GM10847 (cell line): ENCODE data around the gene BARHL2.

Experiments
- POLR2A ChIP-seq: IDR thresholded peaks from 2 replicates; pipeline ENCODE4 v1.6.1; 2011; ENCODE audit not compliant: insufficient read length; ENCODE audit errors: extremely low read depth

Gene BARHL2

DNA sequence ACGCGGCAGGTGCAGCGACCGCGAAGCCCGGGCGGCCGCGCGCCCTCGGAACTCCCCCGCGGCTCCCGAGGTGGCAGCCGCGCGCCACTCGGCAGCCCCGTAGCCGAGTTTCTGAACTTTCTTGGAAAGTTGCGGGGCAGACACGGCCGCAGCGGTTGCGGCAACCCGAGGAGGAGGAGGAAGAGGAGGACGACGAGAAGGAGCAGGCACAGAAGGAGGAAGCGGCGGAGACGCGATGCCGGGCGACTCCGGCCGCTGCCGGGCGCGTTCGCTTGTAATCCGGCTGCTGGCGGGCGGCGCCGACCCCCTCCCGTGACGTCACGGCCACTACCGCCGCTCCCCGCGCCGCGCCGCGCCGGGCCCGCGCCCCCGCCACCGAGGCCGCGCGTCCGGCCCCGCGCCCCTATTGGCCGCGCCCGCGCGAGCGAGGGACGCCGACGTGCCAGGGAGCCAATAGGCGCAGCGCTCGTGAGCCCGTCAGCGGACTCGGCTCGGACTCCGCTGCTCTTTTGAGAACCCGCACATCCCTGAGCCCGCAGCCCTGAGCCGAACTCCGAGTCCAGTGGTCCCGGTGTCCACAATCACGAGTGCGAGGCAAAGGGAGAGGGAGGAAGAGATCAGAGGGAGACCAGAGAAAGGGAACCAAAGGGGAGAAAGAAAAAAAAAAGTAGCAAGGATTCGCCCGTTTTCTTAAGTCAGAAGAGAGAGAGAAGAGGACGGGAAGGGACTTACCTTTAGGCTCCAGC lies 736 bp upstream of the BARHL2 start:
- TF ChIP-seq POLR2A = no peak

- TF ChIP-seq POLR2A = no peak
These were observed 208 bp upstream of the BARHL2 start for GRCh38 chr1:90717356-90717664.

GRCh38 chr1:90716243-90716551 lies 905 bp downstream of the BARHL2 start:
- no peak for TF ChIP-seq POLR2A

DNA sequence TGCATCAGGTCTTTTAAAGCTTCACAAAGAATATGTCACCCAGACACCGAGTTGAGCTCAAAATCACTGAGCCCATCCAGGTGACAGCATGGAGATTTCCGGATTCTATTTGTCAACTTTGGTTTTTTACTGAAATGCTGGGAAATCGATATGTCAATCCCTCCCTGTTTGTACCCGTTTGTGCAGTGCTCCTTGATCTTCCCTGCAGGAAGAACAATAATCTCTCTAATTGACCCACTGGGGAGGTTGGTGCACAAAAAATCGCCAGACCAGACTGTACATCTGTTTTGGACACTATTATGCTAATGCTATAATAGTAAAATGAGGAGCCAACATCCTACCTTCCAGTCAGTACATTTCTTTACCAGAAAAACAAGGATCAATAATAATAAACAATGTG lies 1.8 kb downstream of the BARHL2 start:
- no peak for TF ChIP-seq POLR2A

GRCh38 chr1:90714521-90714951 lies 2.6 kb downstream of the BARHL2 start:
- no peak for TF ChIP-seq POLR2A

- no peak for TF ChIP-seq POLR2A
These were observed 3.2 kb downstream of the BARHL2 start for GRCh38 chr1:90713741-90714509.

GRCh38 chr1:90712915-90713730 lies 4.0 kb downstream of the BARHL2 start:
- no peak for TF ChIP-seq POLR2A

DNA sequence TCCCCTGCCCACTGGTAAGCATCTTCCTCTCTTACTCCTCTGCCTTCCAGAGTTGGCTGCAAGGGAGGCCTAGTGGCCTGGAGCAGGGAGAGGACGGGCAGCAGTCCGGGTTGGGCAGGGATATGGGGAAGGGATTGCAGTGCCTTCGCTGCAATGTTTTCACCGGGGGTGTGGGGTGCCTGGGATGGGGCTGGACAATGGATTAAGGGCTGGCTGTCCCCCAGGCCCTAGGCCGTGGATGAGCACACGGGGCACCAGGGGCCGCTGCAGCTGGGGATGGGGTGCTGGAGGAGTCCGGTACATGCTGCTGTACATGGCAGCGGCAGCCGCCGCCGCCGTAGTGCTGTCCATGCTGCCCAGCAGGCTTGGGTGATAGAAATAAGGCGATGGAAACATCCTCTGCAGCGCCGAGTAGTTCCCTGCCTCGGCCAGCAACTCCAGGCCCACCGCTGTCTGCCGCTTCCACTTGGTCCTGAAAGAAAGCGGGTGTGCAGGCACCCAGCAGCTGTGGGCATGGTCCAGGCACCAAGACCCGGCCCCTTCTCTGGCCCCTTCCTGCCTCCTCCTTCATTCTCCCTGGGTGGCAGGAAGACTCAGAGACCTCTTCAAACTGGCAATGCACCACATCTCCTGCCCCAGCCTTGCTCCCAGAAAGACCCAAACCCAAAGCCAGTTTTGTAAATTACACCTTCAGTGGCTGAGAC lies 4.8 kb downstream of the BARHL2 start:
- TF ChIP-seq POLR2A = no peak

- no peak for TF ChIP-seq POLR2A
These were observed 5.4 kb downstream of the BARHL2 start for GRCh38 chr1:90711696-90712095.

- TF ChIP-seq POLR2A = no peak
These were observed 6.2 kb downstream of the BARHL2 start for GRCh38 chr1:90710579-90711536.

- no peak for TF ChIP-seq POLR2A
These were observed 7.6 kb downstream of the BARHL2 start for GRCh38 chr1:90709535-90709934.

DNA sequence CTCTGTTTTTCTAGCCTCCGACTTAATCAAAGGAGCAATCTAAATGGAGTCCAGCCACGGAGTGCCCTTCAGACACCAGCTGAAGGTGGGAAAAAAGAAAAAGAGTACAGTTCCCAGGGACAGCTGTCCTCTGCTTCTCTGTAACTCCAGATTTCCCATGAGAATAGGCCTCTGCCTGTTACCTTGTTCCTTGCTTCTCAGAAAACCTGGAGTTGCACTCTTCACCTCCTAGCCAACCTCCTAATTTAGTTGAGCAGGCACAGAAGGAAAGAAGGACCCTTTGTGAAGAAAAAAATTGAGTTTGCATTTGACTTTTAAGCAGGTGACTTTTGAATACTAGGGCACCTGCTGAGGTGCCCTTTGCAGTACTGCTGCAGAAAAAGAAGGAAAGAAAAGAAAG lies 8.3 kb downstream of the BARHL2 start:
- TF ChIP-seq POLR2A = no peak

GRCh38 chr1:90708236-90708786 lies 8.8 kb downstream of the BARHL2 start:
- no peak for TF ChIP-seq POLR2A

GRCh38 chr1:90707363-90707710 lies 9.8 kb downstream of the BARHL2 start:
- TF ChIP-seq POLR2A = no peak
